Measurements from ENCODE around the gene PHF23.

PHF23 gene

GRCh38 chr17:7239091-7240027 lies at the start of gene PHF23:
Gene PHF23, minus strand, starts transcription at chr17:7239457. Its CDS starts 178 bp downstream, at chr17:7239279.
- peak; percentile 100 for DNase-seq (ENCODE audit: low spot score)

- DNase-seq (ENCODE audit: low spot score): no peak
Measured at GRCh38 chr17:7285679-7286078, 46.4 kb upstream of the PHF23 start.

GRCh38 chr17:7284911-7285310 lies 45.7 kb upstream of the PHF23 start:
- DNase-seq (ENCODE audit: low spot score): no peak

GRCh38 chr17:7283471-7284216 lies 44.4 kb upstream of the PHF23 start:
- DNase-seq (ENCODE audit: low spot score): no peak

GRCh38 chr17:7282752-7283321 lies 43.6 kb upstream of the PHF23 start:
- DNase-seq (ENCODE audit: low spot score): no peak

GRCh38 chr17:7281953-7282751 lies 42.9 kb upstream of the PHF23 start:
- DNase-seq (ENCODE audit: low spot score): no peak

GRCh38 chr17:7281074-7281952 lies 42.1 kb upstream of the PHF23 start, which contains the start of gene SLC2A4:
Gene SLC2A4, plus strand, starts transcription at chr17:7281718. Its CDS starts 217 bp downstream, at chr17:7281935.
- DNase-seq (ENCODE audit: low spot score): peak; percentile 67

- peak; percentile 70 for DNase-seq (ENCODE audit: low spot score)
Measured at GRCh38 chr17:7280519-7281073, 41.3 kb upstream of the PHF23 start.

GRCh38 chr17:7279448-7279847 lies 40.2 kb upstream of the PHF23 start:
- DNase-seq (ENCODE audit: low spot score): no peak

- DNase-seq (ENCODE audit: low spot score): no peak
Measured at GRCh38 chr17:7266784-7267183, 27.5 kb upstream of the PHF23 start.

GRCh38 chr17:7263801-7264078 lies 24.5 kb upstream of the PHF23 start:
- DNase-seq (ENCODE audit: low spot score): no peak

GRCh38 chr17:7262935-7263800 lies 23.9 kb upstream of the PHF23 start:
- no peak for DNase-seq (ENCODE audit: low spot score)

- no peak for DNase-seq (ENCODE audit: low spot score)
Measured at GRCh38 chr17:7262192-7262934, 23.1 kb upstream of the PHF23 start, which contains the start of gene CLDN7. Gene CLDN7, minus strand, starts transcription at chr17:7262478. Its CDS starts 435 bp downstream, at chr17:7262043.

- DNase-seq (ENCODE audit: low spot score): no peak
Measured at GRCh38 chr17:7261379-7262191, 22.3 kb upstream of the PHF23 start.

- no peak for DNase-seq (ENCODE audit: low spot score)
Measured at GRCh38 chr17:7260651-7261378, 21.6 kb upstream of the PHF23 start.

- DNase-seq (ENCODE audit: low spot score): no peak
Measured at GRCh38 chr17:7260151-7260550, 20.9 kb upstream of the PHF23 start.

GRCh38 chr17:7259555-7259889 lies 20.3 kb upstream of the PHF23 start:
- no peak for DNase-seq (ENCODE audit: low spot score)

Data from globus pallidus (tissue), 1 donor.